ENCODE data around the gene LRRC75A. TPM values are rescaled to one million over a fixed set of nuclear protein-coding genes. Genes with fewer than 3 reads are reported as not detected.
"Not testable (repeated sequence)": the region's sequence is repeated elsewhere in the genome, so short reads cannot be mapped to it uniquely, and the experiment has no call there.

The LRRC75A gene
- total RNA-seq, 3 donors from 2014 or later (not counting 1 experiment from before 2014, with no cell fraction given): 2.6 to 3.0 (median 3.0) TPM

GRCh38 chr17:16453493-16453851 lies 38.5 kb downstream of the LRRC75A start:
- ATAC-seq: peak in 2 of 3 donors; percentile 7 to 12
- DNase-seq: no peak
- Mint-ChIP-seq H3K27ac (peak overlapping the region in 1 of 2 donors; percentile 63), H3K4me3 (no peak overlapping the region), H3K4me1 (peaks cover 12 to 22% of the 10 kb centered on the region in 2 donors), H3K9me3 (no peaks in the 10 kb centered on the region), H3K27me3 (ENCODE audit: low read depth in 2 of 2) (no peaks in the 10 kb centered on the region), H3K36me3 (no peaks in the 10 kb centered on the region)
- H3K9me3 ChIP-seq (ENCODE audit: control insufficient read depth, insufficient read depth, low read length): no peaks in the 10 kb centered on the region
- intact Hi-C loops (cut with micrococcal nuclease): loop anchor here (1.0 kb wide), 1 partner anchor 68 kb away; no protein-coding TSS in a partner anchor
- H3K4me1 ChIP-seq (ENCODE audit: control insufficient read depth, insufficient read depth, low read length): no peaks in the 10 kb centered on the region
- H3K27me3 ChIP-seq (ENCODE audit: control insufficient read depth, insufficient read depth, low read length): no peaks in the 10 kb centered on the region
- TF ChIP-seq, protein P1, sequence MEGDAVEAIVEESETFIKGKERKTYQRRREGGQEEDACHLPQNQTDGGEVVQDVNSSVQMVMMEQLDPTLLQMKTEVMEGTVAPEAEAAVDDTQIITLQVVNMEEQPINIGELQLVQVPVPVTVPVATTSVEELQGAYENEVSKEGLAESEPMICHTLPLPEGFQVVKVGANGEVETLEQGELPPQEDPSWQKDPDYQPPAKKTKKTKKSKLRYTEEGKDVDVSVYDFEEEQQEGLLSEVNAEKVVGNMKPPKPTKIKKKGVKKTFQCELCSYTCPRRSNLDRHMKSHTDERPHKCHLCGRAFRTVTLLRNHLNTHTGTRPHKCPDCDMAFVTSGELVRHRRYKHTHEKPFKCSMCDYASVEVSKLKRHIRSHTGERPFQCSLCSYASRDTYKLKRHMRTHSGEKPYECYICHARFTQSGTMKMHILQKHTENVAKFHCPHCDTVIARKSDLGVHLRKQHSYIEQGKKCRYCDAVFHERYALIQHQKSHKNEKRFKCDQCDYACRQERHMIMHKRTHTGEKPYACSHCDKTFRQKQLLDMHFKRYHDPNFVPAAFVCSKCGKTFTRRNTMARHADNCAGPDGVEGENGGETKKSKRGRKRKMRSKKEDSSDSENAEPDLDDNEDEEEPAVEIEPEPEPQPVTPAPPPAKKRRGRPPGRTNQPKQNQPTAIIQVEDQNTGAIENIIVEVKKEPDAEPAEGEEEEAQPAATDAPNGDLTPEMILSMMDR (IDR thresholded peaks at IDR 0.05): no peak
- H3K27ac ChIP-seq (ENCODE audit: low read length): no peak overlapping the region
- peaks cover 5% of the 10 kb centered on the region for H3K36me3 ChIP-seq (ENCODE audit: control insufficient read depth, insufficient read depth, low read length)
- 91% methylated on average over 4 of the region's 4 CpGs for WGBS (ENCODE audit: insufficient coverage)
- no peak overlapping the region for H3K4me3 ChIP-seq (ENCODE audit: low read length)

GRCh38 chr17:16452268-16452667 lies 39.7 kb downstream of the LRRC75A start:
- H3K4me3 ChIP-seq (ENCODE audit: low read length); H3K4me1 ChIP-seq (ENCODE audit: control insufficient read depth, insufficient read depth, low read length); H3K27me3 ChIP-seq (ENCODE audit: control insufficient read depth, insufficient read depth, low read length); H3K9me3 ChIP-seq (ENCODE audit: control insufficient read depth, insufficient read depth, low read length); intact Hi-C loops (cut with micrococcal nuclease); H3K27me3 Mint-ChIP-seq (ENCODE audit: low read depth in 2 of 2); H3K9me3 Mint-ChIP-seq; H3K4me3 Mint-ChIP-seq; H3K27ac Mint-ChIP-seq; DNase-seq; ATAC-seq; H3K36me3 Mint-ChIP-seq; H3K27ac ChIP-seq (ENCODE audit: low read length): not testable (repeated sequence)
- peaks cover 11% of the 10 kb centered on the region for H3K36me3 ChIP-seq (ENCODE audit: control insufficient read depth, insufficient read depth, low read length)
- 94% methylated on average over 8 of the region's 8 CpGs for WGBS (ENCODE audit: insufficient coverage)
- peaks cover 12 to 22% of the 10 kb centered on the region in 2 donors for H3K4me1 Mint-ChIP-seq

DNA sequence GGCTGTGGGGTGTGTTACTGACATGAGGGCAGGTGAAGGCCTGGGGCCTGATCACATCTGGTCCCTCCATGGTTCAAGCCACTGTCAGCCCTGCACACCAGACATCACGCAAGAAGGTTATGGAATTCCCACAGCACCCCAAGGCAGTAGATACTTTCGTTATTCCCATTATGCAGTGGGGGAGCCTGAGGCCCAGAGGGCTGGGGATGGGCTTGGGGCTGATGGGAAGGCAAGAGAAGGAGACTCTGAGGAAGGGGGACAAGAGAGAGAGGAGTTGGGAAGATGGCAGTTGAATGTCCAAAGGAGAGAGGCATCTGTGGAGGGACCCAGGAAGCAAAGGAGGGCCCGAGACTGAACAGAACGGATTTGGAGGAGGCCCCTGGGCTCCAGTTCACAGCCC lies 42.0 kb downstream of the LRRC75A start:
- H3K36me3 ChIP-seq (ENCODE audit: control insufficient read depth, insufficient read depth, low read length): peaks cover 20% of the 10 kb centered on the region
- 86% methylated on average over 4 of the region's 4 CpGs for WGBS (ENCODE audit: insufficient coverage)
- no peak overlapping the region for H3K4me3 Mint-ChIP-seq

DNA sequence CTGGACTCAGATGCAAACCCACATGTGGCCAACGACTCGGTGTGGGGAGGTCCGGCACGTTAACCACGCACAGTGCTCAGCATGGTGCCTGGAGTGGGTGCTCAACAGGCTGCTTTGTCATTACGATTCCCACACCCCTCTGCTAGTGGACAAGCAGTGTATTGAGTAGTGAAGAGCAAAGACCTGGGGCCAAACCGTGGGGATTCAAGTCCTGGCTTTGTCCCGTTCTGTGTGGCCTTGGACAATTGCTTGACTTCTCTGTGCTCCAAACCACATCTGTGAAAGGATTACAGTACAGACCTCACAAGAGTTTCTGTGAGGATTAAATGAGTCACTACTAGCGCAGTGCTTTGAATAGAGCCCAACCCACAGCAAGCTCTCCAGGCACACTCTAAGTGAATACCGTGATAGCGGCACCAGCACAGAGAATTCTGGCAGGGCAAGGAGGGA lies 42.8 kb downstream of the LRRC75A start:
- no peak for DNase-seq
- Histone ChIP-seq H3K27me3 (ENCODE audit: control insufficient read depth, insufficient read depth, low read length) (no peaks in the 10 kb centered on the region), H3K4me1 (ENCODE audit: control insufficient read depth, insufficient read depth, low read length) (no peaks in the 10 kb centered on the region), H3K4me3 (ENCODE audit: low read length) (no peak overlapping the region), H3K9me3 (ENCODE audit: control insufficient read depth, insufficient read depth, low read length) (no peaks in the 10 kb centered on the region), H3K27ac (ENCODE audit: low read length) (no peak overlapping the region), H3K36me3 (ENCODE audit: control insufficient read depth, insufficient read depth, low read length) (peaks cover 23% of the 10 kb centered on the region)
- TF ChIP-seq, protein P1 (IDR thresholded peaks at IDR 0.05): no peak
- WGBS (ENCODE audit: insufficient coverage): 77% methylated on average over 11 of the region's 11 CpGs
- no peak for ATAC-seq
- Mint-ChIP-seq H3K4me3 (no peak overlapping the region), H3K27me3 (ENCODE audit: low read depth in 2 of 2) (no peaks in the 10 kb centered on the region), H3K36me3 (no peaks in the 10 kb centered on the region), H3K27ac (no peak overlapping the region), H3K4me1 (peaks cover 7 to 27% of the 10 kb centered on the region in 2 donors), H3K9me3 (no peaks in the 10 kb centered on the region)
- intact Hi-C loops (cut with micrococcal nuclease): no loop called here

More for the DNA sequence above, 42.0 kb downstream of the LRRC75A start:
- DNase-seq (no peak), ATAC-seq (no peak)
- Mint-ChIP-seq H3K36me3 (no peaks in the 10 kb centered on the region), H3K27me3 (ENCODE audit: low read depth in 2 of 2) (no peaks in the 10 kb centered on the region), H3K9me3 (no peaks in the 10 kb centered on the region), H3K27ac (peak overlapping the region in 1 of 2 donors; percentile 28), H3K4me1 (peaks cover 7 to 27% of the 10 kb centered on the region in 2 donors)
- no peaks in the 10 kb centered on the region for H3K9me3 ChIP-seq (ENCODE audit: control insufficient read depth, insufficient read depth, low read length)
- no peaks in the 10 kb centered on the region for H3K4me1 ChIP-seq (ENCODE audit: control insufficient read depth, insufficient read depth, low read length)
- H3K27me3 ChIP-seq (ENCODE audit: control insufficient read depth, insufficient read depth, low read length): no peaks in the 10 kb centered on the region
- H3K27ac ChIP-seq (ENCODE audit: low read length): no peak overlapping the region
- intact Hi-C loops (cut with micrococcal nuclease): no loop called here
- TF ChIP-seq, protein P1 (IDR thresholded peaks at IDR 0.05): no peak
- no peak overlapping the region for H3K4me3 ChIP-seq (ENCODE audit: low read length)
